B cell (primary cell): ENCODE results near the gene FAM83G.
"Not testable (repeated sequence)": the region's sequence is repeated elsewhere in the genome, so short reads cannot be mapped to it uniquely, and the experiment has no call there.

Experiments
- CTCF ChIP-seq: fragments of 200-600 bp; IDR thresholded peaks from one replicate; pipeline ENCODE4 v1.8.0; 2022; ENCODE audit warnings: antibody characterized with exemption, mild to moderate bottlenecking
- EZH2 ChIP-seq: IDR thresholded peaks from 2 replicates; pipeline ENCODE4 v1.6.1; 2012; ENCODE audit warnings: borderline replicate concordance, low read depth, mild to moderate bottlenecking, moderate library complexity, low read length; ENCODE audit not compliant: insufficient read depth, poor library complexity, severe bottlenecking

DNA sequence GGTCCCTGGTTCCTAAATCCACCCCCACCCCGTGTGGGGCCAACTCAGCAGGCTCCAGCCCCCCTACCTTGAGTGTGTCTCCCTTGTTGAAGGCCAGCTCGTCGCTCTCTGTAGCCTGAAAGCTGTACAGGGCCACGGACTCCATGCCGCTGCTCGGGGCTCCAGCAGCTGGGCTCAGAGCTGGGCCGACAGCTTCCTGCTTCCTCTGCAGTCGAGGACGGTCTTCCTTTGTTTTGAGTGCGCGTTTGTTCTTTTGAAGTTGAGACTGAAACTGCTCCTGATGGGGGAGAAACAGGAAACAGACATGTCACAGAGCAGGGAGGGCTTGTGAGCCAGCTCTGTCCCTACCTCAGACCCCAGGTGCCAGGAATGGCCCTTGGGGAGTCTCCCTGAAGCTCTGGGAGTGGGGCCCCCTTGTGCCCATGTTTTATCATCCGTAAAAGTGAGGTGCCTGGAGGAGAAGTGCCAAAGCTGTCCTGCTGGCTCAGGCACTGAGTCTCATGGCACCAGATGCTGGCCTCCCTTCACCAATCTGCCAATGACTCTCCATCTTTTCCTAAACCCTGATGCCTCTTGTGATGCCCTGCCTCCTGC, 42.3 kb upstream of the FAM83G start, which contains the start of gene GRAP:
- TF ChIP-seq CTCF, EZH2: not testable (repeated sequence)
